ENCODE results near the gene ARPC2. TPM values are rescaled to one million over a fixed set of nuclear protein-coding genes. Genes with fewer than 3 reads are reported as not detected.

ARPC2 gene
- total and polyA plus RNA-seq, 10 of the 15 experiments (the other 5 are each of a cell fraction or from before 2014, with no cell fraction given) = 440 to 980 (median 709) TPM

- no TSS peak for BruUV-seq (replicated peaks)
- Histone ChIP-seq H3K36me3 (ENCODE audit: control insufficient read depth in 2 of 2, insufficient read depth in 2 of 2, low read length in 1 of 2) (peaks cover 10 to 18% of the 10 kb centered on the region in 2 experiments; a peak in 3 of 4 replicates), H3K27me3 (replicated peaks in 1 of 2; ENCODE audit: control insufficient read depth in 2 of 2, insufficient read depth in 2 of 2, low read length in 1 of 2) (no peaks in the 10 kb centered on the region), H3K27ac (ENCODE audit: control insufficient read depth, insufficient read depth) (no peak overlapping the region), H2AFZ (ENCODE audit: control insufficient read depth, low read depth, low read length) (no peak overlapping the region), H3K9ac (ENCODE audit: control insufficient read depth, insufficient read depth, low read length) (no peak overlapping the region), H3K79me2 (ENCODE audit: control insufficient read depth, insufficient read depth, low read length) (peaks cover under 1% of the 10 kb centered on the region), H3K4me1 (ENCODE audit: control insufficient read depth, insufficient read depth, low read length) (peaks cover 16% of the 10 kb centered on the region), H3K4me3 (no peak overlapping the region), H3K4me2 (ENCODE audit: control insufficient read depth, insufficient read depth) (no peak overlapping the region), H3K9me3 (replicated peaks; ENCODE audit: control insufficient read depth, insufficient read depth, low read length) (no peaks in the 10 kb centered on the region), H4K20me1 (ENCODE audit: control insufficient read depth, insufficient read depth) (no peaks in the 10 kb centered on the region)
- ChIA-PET RAD21 (ENCODE audit: unreplicated experiment) (no interaction called here), SMC1A (ENCODE audit: uncharacterized antibody, unreplicated experiment) (interaction anchor here (0.5 kb wide), 1 partner anchor 48 kb away, joined by 3 read pairs; no protein-coding TSS in a partner anchor), POLR2A (no interaction called here), CTCF (interaction anchor here (1.2 kb wide), 1 partner anchor 11 kb away, joined by 3 read pairs; no protein-coding TSS in a partner anchor)
- FAIRE-seq (no peak), DNase-seq (ENCODE audit: low read depth, low spot score) (no peak), ATAC-seq (peak; percentile 49)
- in situ Hi-C loops (cut with MboI) = no loop called here
- intact Hi-C loops (cut with micrococcal nuclease; ENCODE audit: unreplicated experiment) = no loop called here
- 85% methylated on average over 17 of the region's 17 CpGs for WGBS (ENCODE audit: insufficient coverage, insufficient replicate concordance, low lambda C conversion rate, missing lambda C conversion rate)
- TF ChIP-seq SP1 (IDR thresholded peaks at IDR 0.05; ENCODE audit: low read depth, low read length) = no peak
- no peak for TF ChIP-seq PBX3 (IDR thresholded peaks at IDR 0.05; ENCODE audit: insufficient replicate concordance, low read depth, low read length)
- TF ChIP-seq RELA (IDR thresholded peaks at IDR 0.05; ENCODE audit: borderline replicate concordance, partially characterized antibody) = no peak
- TF ChIP-seq KAT2A (conservative IDR thresholded peaks at IDR 0.05; ENCODE audit: control insufficient read depth, low read depth, low read length) = no peak
- TF ChIP-seq HCFC1 (IDR thresholded peaks at IDR 0.05; ENCODE audit: low read length) = no peak
- no peak for TF ChIP-seq MLLT1 (IDR thresholded peaks at IDR 0.05)
- TF ChIP-seq, protein P1, sequence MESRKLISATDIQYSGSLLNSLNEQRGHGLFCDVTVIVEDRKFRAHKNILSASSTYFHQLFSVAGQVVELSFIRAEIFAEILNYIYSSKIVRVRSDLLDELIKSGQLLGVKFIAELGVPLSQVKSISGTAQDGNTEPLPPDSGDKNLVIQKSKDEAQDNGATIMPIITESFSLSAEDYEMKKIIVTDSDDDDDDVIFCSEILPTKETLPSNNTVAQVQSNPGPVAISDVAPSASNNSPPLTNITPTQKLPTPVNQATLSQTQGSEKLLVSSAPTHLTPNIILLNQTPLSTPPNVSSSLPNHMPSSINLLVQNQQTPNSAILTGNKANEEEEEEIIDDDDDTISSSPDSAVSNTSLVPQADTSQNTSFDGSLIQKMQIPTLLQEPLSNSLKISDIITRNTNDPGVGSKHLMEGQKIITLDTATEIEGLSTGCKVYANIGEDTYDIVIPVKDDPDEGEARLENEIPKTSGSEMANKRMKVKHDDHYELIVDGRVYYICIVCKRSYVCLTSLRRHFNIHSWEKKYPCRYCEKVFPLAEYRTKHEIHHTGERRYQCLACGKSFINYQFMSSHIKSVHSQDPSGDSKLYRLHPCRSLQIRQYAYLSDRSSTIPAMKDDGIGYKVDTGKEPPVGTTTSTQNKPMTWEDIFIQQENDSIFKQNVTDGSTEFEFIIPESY (IDR thresholded peaks at IDR 0.05) = no peak
- no peak for TF ChIP-seq YY1 (IDR thresholded peaks at IDR 0.05; ENCODE audit: low read depth, low read length)
- TF ChIP-seq SMAD1 (IDR thresholded peaks at IDR 0.05; ENCODE audit: low read depth, partially characterized antibody) = no peak
- TF ChIP-seq USF2 (IDR thresholded peaks at IDR 0.05; ENCODE audit: borderline replicate concordance, low read depth, low read length) = no peak
- TF ChIP-seq YBX1 (IDR thresholded peaks at IDR 0.05) = no peak
- TF ChIP-seq SUPT20H (IDR thresholded peaks at IDR 0.05; ENCODE audit: borderline replicate concordance, control insufficient read depth, low read depth, low read length) = no peak
- TF ChIP-seq, protein P2, sequence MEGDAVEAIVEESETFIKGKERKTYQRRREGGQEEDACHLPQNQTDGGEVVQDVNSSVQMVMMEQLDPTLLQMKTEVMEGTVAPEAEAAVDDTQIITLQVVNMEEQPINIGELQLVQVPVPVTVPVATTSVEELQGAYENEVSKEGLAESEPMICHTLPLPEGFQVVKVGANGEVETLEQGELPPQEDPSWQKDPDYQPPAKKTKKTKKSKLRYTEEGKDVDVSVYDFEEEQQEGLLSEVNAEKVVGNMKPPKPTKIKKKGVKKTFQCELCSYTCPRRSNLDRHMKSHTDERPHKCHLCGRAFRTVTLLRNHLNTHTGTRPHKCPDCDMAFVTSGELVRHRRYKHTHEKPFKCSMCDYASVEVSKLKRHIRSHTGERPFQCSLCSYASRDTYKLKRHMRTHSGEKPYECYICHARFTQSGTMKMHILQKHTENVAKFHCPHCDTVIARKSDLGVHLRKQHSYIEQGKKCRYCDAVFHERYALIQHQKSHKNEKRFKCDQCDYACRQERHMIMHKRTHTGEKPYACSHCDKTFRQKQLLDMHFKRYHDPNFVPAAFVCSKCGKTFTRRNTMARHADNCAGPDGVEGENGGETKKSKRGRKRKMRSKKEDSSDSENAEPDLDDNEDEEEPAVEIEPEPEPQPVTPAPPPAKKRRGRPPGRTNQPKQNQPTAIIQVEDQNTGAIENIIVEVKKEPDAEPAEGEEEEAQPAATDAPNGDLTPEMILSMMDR (IDR thresholded peaks at IDR 0.05 in 2 of 3, conservative IDR thresholded peaks at IDR 0.05 in 1 of 3; ENCODE audit: control insufficient read depth in 2 of 3, extremely low read depth in 1 of 3, insufficient read depth in 1 of 3, low read depth in 3 of 3, low read length in 3 of 3) = no peak
- TF ChIP-seq POU2F2 (IDR thresholded peaks at IDR 0.05; ENCODE audit: borderline replicate concordance, low read depth, low read length) = no peak
Observed at GRCh38 chr2:218263817-218264641, 47.0 kb downstream of the ARPC2 start.

Data from GM12878 (cell line).